Measurements from ENCODE around the gene MTOR. TPM values are rescaled to one million over a fixed set of nuclear protein-coding genes. Genes with fewer than 3 reads are reported as not detected.
"Not testable (repeated sequence)": the region's sequence is repeated elsewhere in the genome, so short reads cannot be mapped to it uniquely, and the experiment has no call there.

Gene MTOR
- polyA plus RNA-seq, 1 experiment: 27.7 TPM

- TF ChIP-seq CTCF (IDR thresholded peaks at IDR 0.05; ENCODE audit: low read depth, low read length): no peak
- Histone ChIP-seq H3K27ac (ENCODE audit: low read depth, low read length) (no peak overlapping the region), H3K9me3 (ENCODE audit: control insufficient read depth, insufficient read depth, low read length) (no peaks in the 10 kb centered on the region), H3K4me3 (ENCODE audit: low read depth, low read length) (no peak overlapping the region), H3K27me3 (ENCODE audit: control insufficient read depth, insufficient read depth, low read length) (no peaks in the 10 kb centered on the region)
- DNase-seq (ENCODE audit: low read depth, low spot score): no peak
- POLR2A ChIA-PET: no interaction called here
- CTCF ChIA-PET: interaction anchor here (1.3 to 1.4 kb wide), 2 partner anchors 136 to 472 kb away, joined by 3 to 4 read pairs; no protein-coding TSS in a partner anchor
Measured at GRCh38 chr1:11174261-11174942, 87.9 kb downstream of the MTOR start.

GRCh38 chr1:11170102-11170501 is 92.2 kb downstream of the MTOR start:
- H3K27me3 ChIP-seq (ENCODE audit: control insufficient read depth, insufficient read depth, low read length): no peaks in the 10 kb centered on the region
- no peaks in the 10 kb centered on the region for H3K9me3 ChIP-seq (ENCODE audit: control insufficient read depth, insufficient read depth, low read length)
- no peak for TF ChIP-seq CTCF (IDR thresholded peaks at IDR 0.05; ENCODE audit: low read depth, low read length)
- no peak overlapping the region for H3K4me3 ChIP-seq (ENCODE audit: low read depth, low read length)
- H3K27ac ChIP-seq (ENCODE audit: low read depth, low read length): no peak overlapping the region
- no peak for DNase-seq (ENCODE audit: low read depth, low spot score)
- POLR2A ChIA-PET: no interaction called here
- CTCF ChIA-PET: interaction anchor here (1.0 to 1.6 kb wide), 2 partner anchors 18 to 133 kb away, joined by 3 to 10 read pairs; no protein-coding TSS in a partner anchor

GRCh38 chr1:11169202-11169601 is 93.1 kb downstream of the MTOR start:
- no peak for TF ChIP-seq CTCF (IDR thresholded peaks at IDR 0.05; ENCODE audit: low read depth, low read length)
- Histone ChIP-seq H3K27me3 (ENCODE audit: control insufficient read depth, insufficient read depth, low read length) (no peaks in the 10 kb centered on the region), H3K4me3 (ENCODE audit: low read depth, low read length) (no peak overlapping the region), H3K9me3 (ENCODE audit: control insufficient read depth, insufficient read depth, low read length) (no peaks in the 10 kb centered on the region), H3K27ac (ENCODE audit: low read depth, low read length) (no peak overlapping the region)
- ChIA-PET POLR2A (no interaction called here), CTCF (interaction anchor here (1.1 to 1.6 kb wide), 2 partner anchors 132 to 476 kb away, joined by 3 to 10 read pairs; no protein-coding TSS in a partner anchor)
- no peak for DNase-seq (ENCODE audit: low read depth, low spot score)

- H3K4me3 ChIP-seq (ENCODE audit: low read depth, low read length): no peak overlapping the region
- TF ChIP-seq CTCF (IDR thresholded peaks at IDR 0.05; ENCODE audit: low read depth, low read length): no peak
- ChIA-PET POLR2A (no interaction called here), CTCF (interaction anchor here (1.1 to 1.6 kb wide), 2 partner anchors 132 to 476 kb away, joined by 3 to 10 read pairs; no protein-coding TSS in a partner anchor)
- no peak for DNase-seq (ENCODE audit: low read depth, low spot score)
- H3K27ac ChIP-seq (ENCODE audit: low read depth, low read length): no peak overlapping the region
- H3K27me3 ChIP-seq (ENCODE audit: control insufficient read depth, insufficient read depth, low read length): no peaks in the 10 kb centered on the region
- no peaks in the 10 kb centered on the region for H3K9me3 ChIP-seq (ENCODE audit: control insufficient read depth, insufficient read depth, low read length)
Measured at GRCh38 chr1:11168731-11169130, 93.6 kb downstream of the MTOR start.

- CTCF ChIA-PET; POLR2A ChIA-PET; H3K9me3 ChIP-seq (ENCODE audit: control insufficient read depth, insufficient read depth, low read length); H3K27me3 ChIP-seq (ENCODE audit: control insufficient read depth, insufficient read depth, low read length); DNase-seq (ENCODE audit: low read depth, low spot score); H3K27ac ChIP-seq (ENCODE audit: low read depth, low read length); H3K4me3 ChIP-seq (ENCODE audit: low read depth, low read length): not testable (repeated sequence)
Measured at GRCh38 chr1:11166744-11167143, 95.6 kb downstream of the MTOR start.

- CTCF ChIA-PET; H3K4me3 ChIP-seq (ENCODE audit: low read depth, low read length); POLR2A ChIA-PET; H3K9me3 ChIP-seq (ENCODE audit: control insufficient read depth, insufficient read depth, low read length); DNase-seq (ENCODE audit: low read depth, low spot score); H3K27me3 ChIP-seq (ENCODE audit: control insufficient read depth, insufficient read depth, low read length); H3K27ac ChIP-seq (ENCODE audit: low read depth, low read length): not testable (repeated sequence)
Measured at GRCh38 chr1:11162752-11163151, 99.6 kb downstream of the MTOR start.
